ENCODE data around the gene SYNJ2. TPM values are rescaled to one million over a fixed set of nuclear protein-coding genes. Genes with fewer than 3 reads are reported as not detected.

SYNJ2 gene
- total and polyA plus RNA-seq, 2 of the 4 experiments (the other 2 are of a cell fraction): 40.8 to 45.2 TPM

DNA sequence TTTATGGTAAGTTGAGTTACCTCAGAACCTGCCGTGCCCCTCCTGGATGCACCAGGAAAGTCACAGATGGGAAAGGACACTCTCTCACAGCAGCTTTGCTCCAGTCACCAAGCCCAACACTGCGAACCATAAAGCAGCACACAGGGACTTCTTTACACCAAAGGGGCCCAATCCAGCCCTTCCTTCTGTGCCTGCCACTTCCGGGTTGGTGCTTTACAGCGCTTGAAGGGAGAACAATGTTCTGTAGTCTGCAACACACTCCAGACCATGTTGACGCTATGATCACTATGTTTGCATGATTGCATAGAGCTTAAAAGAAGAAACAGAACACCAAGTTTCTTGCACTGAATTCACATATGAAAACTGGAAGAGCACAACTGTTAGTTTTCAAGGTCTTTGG, 129.3 kb downstream of the SYNJ2 start:
- ChIA-PET POLR2A (ENCODE audit: unreplicated experiment) (no interaction called here), CTCF (no interaction called here)
- Histone ChIP-seq H4K8ac (ENCODE audit: low read depth in 2 of 2, low read length in 2 of 2) (no peak overlapping the region), H4K20me1 (ENCODE audit: insufficient read depth, low read length) (no peaks in the 10 kb centered on the region), H3K56ac (ENCODE audit: extremely low read depth, insufficient read depth, low read length) (no peak overlapping the region), H3K4me2 (ENCODE audit: low read depth, low read length) (no peak overlapping the region), H3K79me1 (ENCODE audit: low read depth in 1 of 2, low read length in 2 of 2) (no peaks in the 10 kb centered on the region), H2BK15ac (ENCODE audit: low read depth, low read length) (no peak overlapping the region), H3K18ac (ENCODE audit: low read depth, low read length) (no peak overlapping the region), H4K91ac (ENCODE audit: insufficient read depth, low read depth, low read length) (no peak overlapping the region), H2AFZ (replicated peaks; ENCODE audit: low read length, poor library complexity) (no peak overlapping the region), H3K9me1 (ENCODE audit: insufficient read depth, low read length) (no peaks in the 10 kb centered on the region), H3K4ac (ENCODE audit: low read depth, low read length) (no peak overlapping the region), H3K27ac (ENCODE audit: insufficient read depth, low read length) (no peak overlapping the region), H3K4me3 (ENCODE audit: insufficient read depth, low read depth, low read length) (no peak overlapping the region), H4K5ac (ENCODE audit: low read depth, low read length) (no peak overlapping the region), H3K36me3 (ENCODE audit: control insufficient read depth, insufficient read depth, low read length) (peaks cover 17% of the 10 kb centered on the region), H3K14ac (replicated peaks; ENCODE audit: low read depth, low read length) (no peak overlapping the region), H3K4me1 (ENCODE audit: control insufficient read depth, insufficient read depth, low read length) (no peaks in the 10 kb centered on the region), H2BK120ac (ENCODE audit: low read depth, low read length) (no peak overlapping the region), H2BK5ac (ENCODE audit: low read depth, low read length, poor library complexity, severe bottlenecking) (no peak overlapping the region), H2BK20ac (ENCODE audit: low read depth, low read length) (no peak overlapping the region), H3K27me3 (ENCODE audit: control insufficient read depth, insufficient read depth, low read length) (no peaks in the 10 kb centered on the region), H3K9ac (ENCODE audit: low read depth, low read length) (no peak overlapping the region), H2AK5ac (ENCODE audit: low read depth, low read length) (no peak overlapping the region), H2AK9ac (replicated peaks; ENCODE audit: low read depth, low read length, poor library complexity) (no peak overlapping the region), H3K9me3 (ENCODE audit: control insufficient read depth, insufficient read depth, low read length) (no peaks in the 10 kb centered on the region), H3K23ac (ENCODE audit: low read depth, low read length) (no peak overlapping the region)
- intact Hi-C loops (cut with micrococcal nuclease): no loop called here
- in situ Hi-C loops (cut with MboI; ENCODE audit: low sequenced_read_pairs): no loop called here
- BruUV-seq (replicated peaks): no TSS peak
- DNase-seq: no peak
- TF ChIP-seq CEBPB (IDR thresholded peaks at IDR 0.05; ENCODE audit: low read depth, low read length) (no peak), BHLHE40 (IDR thresholded peaks at IDR 0.05; ENCODE audit: low read depth, low read length) (no peak), MAFK (IDR thresholded peaks at IDR 0.05; ENCODE audit: low read depth, low read length) (no peak), SMC3 (IDR thresholded peaks at IDR 0.05; ENCODE audit: low read depth, low read length) (no peak), NFE2L2 (IDR thresholded peaks at IDR 0.05; ENCODE audit: low read depth, low read length) (no peak), MAZ (IDR thresholded peaks at IDR 0.05; ENCODE audit: borderline replicate concordance, low read depth, low read length) (no peak), POLR2A (IDR thresholded peaks at IDR 0.05; ENCODE audit: low read depth, low read length) (no peak), RFX5 (IDR thresholded peaks at IDR 0.05; ENCODE audit: low read depth, low read length) (no peak), FOS (IDR thresholded peaks at IDR 0.05; ENCODE audit: low read depth, low read length) (no peak), RCOR1 (IDR thresholded peaks at IDR 0.05; ENCODE audit: insufficient replicate concordance, low read length) (no peak), MXI1 (IDR thresholded peaks at IDR 0.05; ENCODE audit: borderline replicate concordance, low read depth, low read length) (no peak), CHD1 (IDR thresholded peaks at IDR 0.05; ENCODE audit: low read depth, low read length) (no peak), RAD21 (IDR thresholded peaks at IDR 0.05; ENCODE audit: low read length) (no peak)
- TF ChIP-seq, protein P1, sequence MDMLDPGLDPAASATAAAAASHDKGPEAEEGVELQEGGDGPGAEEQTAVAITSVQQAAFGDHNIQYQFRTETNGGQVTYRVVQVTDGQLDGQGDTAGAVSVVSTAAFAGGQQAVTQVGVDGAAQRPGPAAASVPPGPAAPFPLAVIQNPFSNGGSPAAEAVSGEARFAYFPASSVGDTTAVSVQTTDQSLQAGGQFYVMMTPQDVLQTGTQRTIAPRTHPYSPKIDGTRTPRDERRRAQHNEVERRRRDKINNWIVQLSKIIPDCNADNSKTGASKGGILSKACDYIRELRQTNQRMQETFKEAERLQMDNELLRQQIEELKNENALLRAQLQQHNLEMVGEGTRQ (IDR thresholded peaks at IDR 0.05; ENCODE audit: low read depth, low read length): no peak
- TF ChIP-seq, protein P2, sequence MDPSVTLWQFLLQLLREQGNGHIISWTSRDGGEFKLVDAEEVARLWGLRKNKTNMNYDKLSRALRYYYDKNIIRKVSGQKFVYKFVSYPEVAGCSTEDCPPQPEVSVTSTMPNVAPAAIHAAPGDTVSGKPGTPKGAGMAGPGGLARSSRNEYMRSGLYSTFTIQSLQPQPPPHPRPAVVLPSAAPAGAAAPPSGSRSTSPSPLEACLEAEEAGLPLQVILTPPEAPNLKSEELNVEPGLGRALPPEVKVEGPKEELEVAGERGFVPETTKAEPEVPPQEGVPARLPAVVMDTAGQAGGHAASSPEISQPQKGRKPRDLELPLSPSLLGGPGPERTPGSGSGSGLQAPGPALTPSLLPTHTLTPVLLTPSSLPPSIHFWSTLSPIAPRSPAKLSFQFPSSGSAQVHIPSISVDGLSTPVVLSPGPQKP (IDR thresholded peaks at IDR 0.05; ENCODE audit: borderline replicate concordance, low read depth, low read length): no peak
- TF ChIP-seq, protein P3, sequence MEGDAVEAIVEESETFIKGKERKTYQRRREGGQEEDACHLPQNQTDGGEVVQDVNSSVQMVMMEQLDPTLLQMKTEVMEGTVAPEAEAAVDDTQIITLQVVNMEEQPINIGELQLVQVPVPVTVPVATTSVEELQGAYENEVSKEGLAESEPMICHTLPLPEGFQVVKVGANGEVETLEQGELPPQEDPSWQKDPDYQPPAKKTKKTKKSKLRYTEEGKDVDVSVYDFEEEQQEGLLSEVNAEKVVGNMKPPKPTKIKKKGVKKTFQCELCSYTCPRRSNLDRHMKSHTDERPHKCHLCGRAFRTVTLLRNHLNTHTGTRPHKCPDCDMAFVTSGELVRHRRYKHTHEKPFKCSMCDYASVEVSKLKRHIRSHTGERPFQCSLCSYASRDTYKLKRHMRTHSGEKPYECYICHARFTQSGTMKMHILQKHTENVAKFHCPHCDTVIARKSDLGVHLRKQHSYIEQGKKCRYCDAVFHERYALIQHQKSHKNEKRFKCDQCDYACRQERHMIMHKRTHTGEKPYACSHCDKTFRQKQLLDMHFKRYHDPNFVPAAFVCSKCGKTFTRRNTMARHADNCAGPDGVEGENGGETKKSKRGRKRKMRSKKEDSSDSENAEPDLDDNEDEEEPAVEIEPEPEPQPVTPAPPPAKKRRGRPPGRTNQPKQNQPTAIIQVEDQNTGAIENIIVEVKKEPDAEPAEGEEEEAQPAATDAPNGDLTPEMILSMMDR (conservative IDR thresholded peaks at IDR 0.05; ENCODE audit: low read depth, low read length): no peak
- dilution Hi-C loops (cut with HindIII; ENCODE audit: low sequenced_read_pairs, unreplicated experiment): no loop called here
- WGBS, 2 experiments (ENCODE audit: extremely low coverage in 2 of 2, insufficient read length in 1 of 2): no CpG with 5 or more reads among the region's 5 CpGs
- no peak for ATAC-seq (ENCODE audit: low read depth)
